Stimulated activated naive CD8-positive, alpha-beta T cell treated with anti-CD3 and anti-CD28 coated beads, Interleukin-15, Interleukin-2, amounts not matched to agents 100 U/mL and 50 U/mL, for 24 hours (primary cell): Measurements from ENCODE around the gene UBXN11.

Experiments
- ATAC-seq: fragments of 150-1000 bp; cut with Tn5 transposase; one replicate; pipeline ENCODE4 v1.10.0; 2021
- DNase-seq: peaks from one replicate; pipeline ENCODE4 v3.0.0; 2021

The UBXN11 gene

GRCh38 chr1:26268290-26269197 is 37.9 kb downstream of the UBXN11 start:
- no peak for DNase-seq
- no peak for ATAC-seq

- no peak for DNase-seq
- ATAC-seq = peak; percentile 65
These were observed 41.0 kb downstream of the UBXN11 start for GRCh38 chr1:26265405-26265804.

GRCh38 chr1:26263212-26263611 is 43.2 kb downstream of the UBXN11 start:
- no peak for DNase-seq
- no peak for ATAC-seq

- ATAC-seq = no peak
- DNase-seq = no peak
These were observed 46.9 kb downstream of the UBXN11 start for GRCh38 chr1:26259578-26259977.

- DNase-seq (no peak), ATAC-seq (no peak)
These were observed 47.4 kb downstream of the UBXN11 start for GRCh38 chr1:26259005-26259404.

- ATAC-seq = no peak
- no peak for DNase-seq
These were observed 49.2 kb downstream of the UBXN11 start for GRCh38 chr1:26257222-26257621.

- ATAC-seq = no peak
- no peak for DNase-seq
These were observed 52.0 kb downstream of the UBXN11 start for GRCh38 chr1:26254404-26254803.

GRCh38 chr1:26252718-26253117 is 53.7 kb downstream of the UBXN11 start:
- DNase-seq (no peak), ATAC-seq (no peak)

- DNase-seq (no peak), ATAC-seq (no peak)
These were observed 66.5 kb downstream of the UBXN11 start for GRCh38 chr1:26239936-26240335.

GRCh38 chr1:26237230-26237966 is 69.0 kb downstream of the UBXN11 start:
- DNase-seq = no peak

GRCh38 chr1:26234644-26235370 is 71.6 kb downstream of the UBXN11 start:
- ATAC-seq (no peak), DNase-seq (peak; percentile 23)

More at GRCh38 chr1:26237230-26237966, 69.0 kb downstream of the UBXN11 start:
- ATAC-seq = no peak

- ATAC-seq (peak; percentile 95), DNase-seq (peak; percentile 99)
These were observed 72.4 kb downstream of the UBXN11 start, which contains the start of gene CEP85 for GRCh38 chr1:26233903-26234643. Gene CEP85, plus strand, starts transcription at chr1:26234200. Its CDS starts 5,584 bp downstream, at chr1:26239784.
